ENCODE data around the gene DBN1.

The DBN1 gene

DNA sequence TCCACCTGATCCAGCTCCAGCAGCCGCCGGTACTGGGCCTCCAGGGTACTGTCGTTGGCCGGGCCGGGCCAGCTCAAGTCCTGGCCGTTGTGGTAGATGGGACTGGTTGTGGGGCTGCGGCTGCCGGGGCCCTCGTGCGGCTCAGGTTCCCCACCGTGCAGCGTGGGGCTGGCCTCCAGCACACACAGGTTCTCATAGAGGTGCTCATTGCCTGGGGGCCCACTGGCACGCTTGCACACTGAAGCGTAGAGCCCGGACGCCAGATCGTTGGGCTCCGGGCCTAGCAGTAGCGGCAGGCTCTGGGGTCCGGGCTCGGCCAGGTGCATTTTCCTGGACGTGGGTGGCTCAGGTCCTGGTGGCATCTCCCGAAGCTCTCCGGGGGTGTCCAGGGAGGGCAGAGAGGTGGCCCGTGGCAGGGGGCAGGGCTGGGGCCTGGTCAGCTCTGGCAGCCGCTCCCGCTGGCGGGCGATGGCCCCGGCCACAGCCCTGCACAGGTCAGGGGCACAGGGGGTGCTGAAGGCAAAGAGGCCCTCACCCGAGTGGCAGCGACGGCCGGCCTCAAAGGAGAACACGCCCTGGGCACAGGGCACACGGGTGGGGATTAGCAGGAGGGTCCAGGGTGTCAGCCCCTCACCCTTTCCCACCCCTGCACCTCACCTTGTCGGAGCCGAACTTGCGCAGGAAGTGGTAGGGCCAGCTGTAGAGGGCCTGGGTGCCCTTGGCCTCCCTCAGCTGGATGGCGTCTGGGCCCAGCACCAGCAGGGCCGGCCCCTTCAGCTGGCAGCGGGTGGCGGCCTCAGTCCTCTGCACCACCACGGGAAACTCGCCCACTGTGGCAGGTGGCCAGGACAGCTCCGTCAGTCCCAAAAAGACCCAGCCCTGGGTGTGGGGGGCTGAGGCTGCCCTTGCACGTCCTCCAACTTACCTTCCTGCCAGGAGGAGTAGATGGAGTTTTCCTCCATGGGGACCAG lies 30.9 kb upstream of the DBN1 start:
- DNase-seq: no peak

DNA sequence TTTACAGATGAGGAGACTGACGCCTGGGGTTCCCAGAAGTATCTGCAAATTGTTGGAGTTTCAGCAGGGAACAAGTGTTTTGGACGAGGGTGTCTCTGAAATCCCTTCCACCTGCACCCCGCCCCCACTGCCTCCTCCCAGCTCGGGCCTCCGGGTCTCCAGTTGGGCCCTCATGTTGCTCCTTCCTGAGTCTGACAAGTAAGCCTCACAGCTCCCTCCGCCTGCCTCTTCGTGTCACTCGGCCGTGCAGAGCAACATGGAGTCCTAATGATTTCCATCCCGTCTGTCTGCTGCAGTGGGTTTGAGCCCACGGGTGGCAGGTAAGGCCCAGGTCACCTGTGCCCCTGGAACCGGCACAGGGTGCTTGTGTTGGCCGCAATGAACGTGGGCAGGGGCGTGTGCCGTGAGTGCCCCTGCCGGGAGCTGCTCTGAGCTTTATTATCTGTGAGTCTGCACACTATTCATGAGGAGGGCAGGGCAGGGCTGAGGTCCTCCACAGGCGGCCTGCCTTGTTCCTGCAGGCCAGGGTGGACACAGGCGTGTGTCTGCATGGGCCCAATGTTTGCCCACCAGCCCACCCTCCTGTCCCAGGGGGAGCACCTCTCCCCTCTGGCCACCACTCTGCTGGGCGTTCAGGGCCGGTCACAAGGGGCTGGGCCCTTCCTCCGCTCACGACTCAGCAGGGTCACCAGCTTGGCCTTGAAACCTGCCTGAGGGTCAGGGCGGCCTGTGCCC lies 30.1 kb upstream of the DBN1 start:
- no peak for DNase-seq

DNA sequence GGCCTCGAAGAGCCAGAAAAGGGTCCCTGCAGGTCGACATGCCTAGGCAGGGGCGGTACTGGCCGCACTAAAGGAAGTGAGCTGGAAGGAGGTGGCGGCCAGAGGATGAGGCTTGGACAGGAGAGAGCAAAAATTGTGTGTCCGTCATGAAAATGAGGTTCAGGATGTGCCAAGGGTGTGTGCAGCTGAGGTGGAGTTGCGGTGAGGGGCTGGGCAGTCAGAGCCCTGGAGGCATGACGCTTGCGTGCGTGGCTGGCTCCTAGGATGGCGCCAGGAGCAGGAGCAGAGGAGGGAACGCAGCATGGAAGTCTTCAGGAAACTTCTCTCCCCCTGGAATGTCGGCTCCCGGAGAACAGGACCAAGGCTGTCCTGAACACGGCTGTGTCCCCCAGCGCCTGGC lies 29.5 kb upstream of the DBN1 start:
- no peak for DNase-seq

DNA sequence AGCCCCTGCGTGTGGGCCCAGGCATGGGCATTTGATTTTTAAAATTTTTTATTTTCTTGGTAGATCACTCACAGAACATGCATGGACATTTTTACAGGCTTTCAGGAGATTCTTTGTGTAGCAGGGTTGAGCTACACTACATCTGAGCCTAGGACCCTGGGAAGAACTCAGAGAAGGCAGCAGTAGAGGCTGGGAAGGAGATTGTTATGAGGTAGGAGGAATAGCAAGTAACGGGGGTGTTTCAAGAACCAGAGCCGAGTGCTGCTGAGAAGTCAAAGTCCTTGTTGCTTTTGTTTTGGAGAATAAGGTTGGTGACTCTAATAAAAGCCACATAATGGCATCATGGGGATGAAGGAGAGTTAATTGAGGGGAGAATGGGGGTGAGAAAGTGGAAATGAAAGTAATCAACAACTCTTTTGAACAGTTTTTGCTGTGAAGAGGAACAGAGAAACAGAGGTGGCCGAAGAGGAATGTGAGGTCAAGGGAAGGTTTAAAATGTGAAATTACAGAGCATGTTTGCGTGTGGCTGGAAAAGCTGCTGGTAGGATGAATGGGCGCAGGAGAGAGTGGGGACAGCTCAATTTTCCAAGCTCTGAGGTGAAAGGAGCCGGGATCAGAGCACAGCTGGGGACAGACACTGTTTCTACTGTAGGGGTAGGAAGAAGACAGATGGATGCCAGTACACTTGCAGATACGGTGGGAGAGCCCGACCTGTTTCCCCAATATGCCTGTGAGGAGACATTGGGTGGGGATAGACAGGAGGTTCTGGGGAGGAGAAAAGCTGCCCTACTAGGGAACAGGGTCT lies 28.6 kb upstream of the DBN1 start:
- DNase-seq: no peak

DNA sequence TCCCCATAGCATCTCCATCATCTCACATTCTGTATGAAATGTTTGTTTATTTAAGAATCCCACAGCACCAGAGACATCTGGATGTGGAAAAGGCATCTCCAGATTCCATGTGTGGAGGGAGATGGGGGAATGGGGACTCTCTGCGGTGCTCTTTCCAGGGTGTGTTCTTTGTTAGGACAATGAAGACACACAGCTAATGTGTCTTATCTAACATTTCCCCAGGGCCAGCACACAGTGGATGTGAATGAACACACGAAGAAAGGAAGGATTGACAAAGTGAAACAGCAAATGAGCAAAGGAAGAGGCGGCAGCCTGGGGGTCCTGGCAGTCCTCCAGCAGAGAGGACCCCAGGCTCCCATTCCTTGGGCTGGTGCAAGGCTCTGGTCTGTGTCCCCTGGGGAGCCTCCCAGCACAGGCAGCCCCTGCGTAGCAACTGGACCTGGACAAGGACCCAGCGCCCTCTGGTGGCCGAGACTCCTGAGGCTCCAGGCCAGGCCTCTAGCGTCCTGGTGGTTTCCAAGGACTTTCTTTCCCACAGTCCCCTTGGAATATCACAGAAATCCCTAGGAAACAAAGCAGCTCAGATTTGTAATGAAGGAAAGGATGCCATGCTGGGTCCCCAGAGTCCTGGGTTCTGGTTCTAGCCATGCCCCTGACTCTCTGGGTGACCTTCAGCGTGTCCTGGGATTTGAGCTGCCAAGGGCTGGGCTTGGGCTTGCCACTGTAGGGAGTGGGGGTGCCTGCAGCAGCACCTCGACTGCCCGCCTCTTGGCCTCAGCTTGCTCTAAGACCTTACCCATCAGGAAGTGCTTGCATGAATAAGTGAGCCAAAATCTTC lies 27.5 kb upstream of the DBN1 start:
- peak; percentile 64 for DNase-seq

DNA sequence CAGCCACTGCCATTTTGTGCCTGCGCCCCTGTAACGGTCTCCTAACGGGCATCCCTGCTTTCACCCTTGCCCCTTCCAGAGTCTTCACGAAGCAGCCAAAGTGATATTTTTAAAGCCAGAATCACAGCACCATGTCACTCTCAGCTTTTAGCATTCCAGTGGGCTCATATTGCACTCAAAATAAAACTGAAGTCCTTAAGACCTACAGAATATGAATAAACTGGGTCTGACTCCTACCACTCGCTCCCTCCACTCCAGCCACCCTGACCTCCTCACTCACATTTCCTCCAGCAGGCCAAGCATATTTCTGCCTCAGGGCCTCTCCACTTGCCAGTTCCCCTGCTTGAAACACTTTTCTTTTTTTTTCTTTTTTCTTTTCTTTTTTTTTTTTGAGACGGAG lies 26.4 kb upstream of the DBN1 start:
- DNase-seq: no peak

DNA sequence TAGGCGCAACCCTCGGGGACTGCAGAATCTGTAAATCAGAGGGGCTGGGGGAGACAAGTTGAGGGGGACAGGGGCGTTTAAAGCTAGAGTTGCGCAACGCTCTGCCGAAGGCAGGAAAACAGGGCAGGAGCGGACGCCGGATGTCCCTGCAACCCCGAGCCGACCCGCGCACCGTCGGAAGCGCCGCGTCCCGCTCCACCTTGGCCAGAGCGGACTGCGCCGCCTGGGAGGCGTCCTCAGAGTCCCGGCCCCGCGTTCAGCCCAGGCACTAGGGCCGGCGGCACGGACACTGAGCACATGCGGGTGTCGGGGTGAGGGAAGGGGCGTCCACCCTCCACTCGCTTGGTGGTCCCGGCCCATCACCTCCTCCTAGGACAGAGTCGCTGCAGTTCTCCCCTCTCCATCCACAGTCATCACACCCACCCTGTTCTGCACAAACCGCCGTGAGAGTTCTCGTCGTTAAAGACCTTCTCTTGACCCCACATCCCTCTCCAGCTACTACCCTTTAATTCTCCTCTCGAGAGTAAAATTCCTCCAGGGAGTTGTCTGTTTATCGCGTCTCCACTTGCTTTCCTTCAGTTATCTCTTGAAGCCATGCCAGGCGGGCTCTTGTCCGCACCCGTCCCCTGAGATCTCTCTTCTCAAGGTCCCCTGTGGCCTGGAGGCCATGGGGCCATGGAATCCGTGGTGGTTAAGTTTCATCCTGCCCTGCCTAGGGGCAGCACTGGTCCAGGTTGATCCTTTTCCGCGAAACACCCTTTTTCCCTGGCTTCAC lies 24.8 kb upstream of the DBN1 start:
- no peak for DNase-seq

DNA sequence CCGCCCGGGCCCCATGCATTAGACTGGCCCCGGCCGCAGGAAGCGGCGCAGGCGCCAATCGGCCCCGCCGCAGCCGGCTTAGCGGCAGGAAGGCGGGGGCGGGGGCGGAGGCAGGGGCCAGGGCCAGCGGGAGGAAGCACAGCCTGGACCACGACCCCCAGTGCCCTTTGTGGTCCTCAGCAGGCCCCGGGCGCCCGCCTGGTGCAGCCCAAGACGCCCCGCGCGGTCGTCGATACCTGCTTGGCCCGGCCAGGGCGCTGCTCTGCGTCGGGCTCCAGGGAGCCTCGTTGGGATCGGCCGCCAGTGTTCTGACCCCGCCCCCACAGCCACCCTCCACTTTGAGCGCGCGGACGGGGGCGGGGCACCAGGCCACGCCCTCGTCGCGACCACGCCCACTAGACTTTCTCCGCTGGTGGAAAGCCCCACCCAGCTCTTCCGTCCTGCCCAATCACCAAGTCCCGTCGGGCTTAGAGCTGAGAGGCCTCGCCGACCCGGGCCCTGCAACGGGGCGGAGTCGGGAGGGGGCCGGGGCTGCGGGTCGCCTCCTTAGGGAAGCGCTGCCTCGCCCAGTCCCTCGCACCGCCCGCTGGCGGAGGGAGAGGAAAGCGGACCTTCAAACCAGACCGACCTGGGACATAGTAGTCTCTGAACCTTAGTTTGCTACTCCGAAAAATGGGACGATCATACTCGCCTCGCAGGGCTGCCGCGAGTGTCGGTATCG lies 24.0 kb upstream of the DBN1 start, which contains the start of gene PDLIM7:
Gene PDLIM7, minus strand, starts transcription at position 313 of the 721 bp plus-strand sequence. CDS start 1,092 bp downstream, outside the sequence.
- DNase-seq: peak; percentile 88

DNA sequence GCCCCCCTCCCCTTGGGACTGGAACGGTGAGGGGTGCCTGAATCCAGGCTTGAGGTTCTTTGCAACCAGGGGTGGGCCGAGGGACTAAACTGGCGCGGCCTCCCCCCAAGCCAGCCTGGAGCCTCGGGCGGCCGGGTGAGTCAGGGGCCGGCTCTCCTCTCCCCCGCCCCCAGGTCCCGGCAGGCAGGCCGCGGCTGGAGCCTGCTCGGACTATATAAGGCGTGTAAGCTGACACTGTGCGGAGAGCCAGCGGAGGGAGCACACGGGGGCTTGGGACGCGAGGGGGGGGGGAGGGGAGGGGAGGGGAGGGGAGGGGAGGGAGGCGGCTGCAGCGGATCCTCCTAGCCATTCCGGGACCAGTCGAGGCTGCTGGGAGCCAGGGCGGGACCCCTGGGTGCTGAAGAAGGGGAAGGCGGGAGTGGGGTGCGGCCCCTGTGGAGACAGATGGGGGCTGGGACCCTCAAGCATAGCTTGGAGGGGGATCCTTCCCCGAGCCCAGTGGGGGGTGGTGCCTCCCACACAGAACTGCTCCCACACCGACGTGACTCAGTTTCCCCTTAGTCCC lies 23.4 kb upstream of the DBN1 start:
- DNase-seq: peak; percentile 9

DNA sequence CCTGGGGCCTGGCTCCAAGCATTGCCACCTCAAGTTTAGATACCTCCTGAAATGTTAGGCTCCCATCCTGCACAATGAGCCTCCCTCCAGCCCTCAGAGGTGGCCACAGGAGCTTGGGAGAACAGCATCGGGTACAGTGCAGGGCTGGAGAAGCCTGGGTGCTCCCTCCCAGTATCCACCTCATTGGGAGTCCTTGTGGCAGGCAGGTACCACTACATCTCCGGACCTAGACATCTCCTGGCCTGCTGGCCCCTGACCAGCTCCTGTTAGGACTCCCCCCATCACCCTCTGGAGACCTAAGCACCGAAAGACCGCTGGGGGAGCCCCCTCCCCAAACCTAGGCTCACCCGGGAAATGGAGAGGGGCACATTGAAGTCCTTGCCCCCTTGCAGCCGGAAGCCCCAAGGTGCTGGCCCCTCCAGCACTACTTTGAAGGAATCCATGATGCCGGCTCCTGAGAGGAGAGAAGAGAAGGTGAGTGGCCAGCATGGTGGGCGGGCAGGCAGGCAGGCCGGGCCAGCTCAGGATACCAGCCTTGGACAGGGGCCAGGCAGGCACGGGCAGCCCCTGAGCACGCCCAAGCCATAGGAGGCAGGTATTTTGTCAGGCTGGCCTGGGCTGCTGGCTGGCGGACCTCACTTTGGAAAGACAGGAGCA lies 22.8 kb upstream of the DBN1 start:
- DNase-seq: no peak

DNA sequence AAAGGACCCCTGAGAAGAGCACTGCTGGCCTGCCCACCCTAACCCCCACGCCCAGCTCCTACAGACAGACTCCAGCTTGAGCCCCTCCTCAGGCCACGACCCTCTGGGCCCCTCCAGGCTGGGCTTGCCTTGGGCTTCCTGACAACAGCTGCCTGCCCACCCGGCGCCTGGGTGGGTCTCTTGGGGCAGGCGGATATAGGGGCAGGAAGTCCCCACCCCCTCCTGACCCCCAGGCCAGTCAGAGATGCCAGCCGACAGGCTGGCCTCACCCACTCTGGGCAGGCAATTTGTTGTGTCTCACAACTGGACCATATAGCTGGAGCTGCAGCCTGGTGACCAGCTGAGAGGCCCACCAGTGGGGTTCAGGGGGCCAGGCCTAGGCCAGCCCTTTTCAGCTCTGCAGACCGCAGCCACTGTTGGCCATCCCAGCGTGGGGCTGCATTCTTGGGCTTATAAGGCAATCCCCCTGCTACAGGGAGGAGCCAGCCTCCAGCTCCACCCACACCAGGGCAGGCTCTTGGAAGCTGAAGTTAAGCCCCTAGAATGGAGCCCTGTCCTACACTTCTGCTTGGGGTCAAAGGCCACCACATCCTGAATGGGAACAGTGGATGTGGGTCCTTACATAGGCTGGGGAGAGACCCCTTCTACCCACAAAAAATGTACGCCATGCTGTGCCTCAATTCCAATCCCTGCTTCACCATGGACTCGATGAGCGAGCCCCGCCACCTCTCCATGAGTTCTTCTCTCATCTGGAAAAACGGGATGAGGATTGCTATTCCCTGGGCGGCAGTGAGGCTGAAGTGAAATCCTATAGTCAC lies 22.0 kb upstream of the DBN1 start:
- no peak for DNase-seq

DNA sequence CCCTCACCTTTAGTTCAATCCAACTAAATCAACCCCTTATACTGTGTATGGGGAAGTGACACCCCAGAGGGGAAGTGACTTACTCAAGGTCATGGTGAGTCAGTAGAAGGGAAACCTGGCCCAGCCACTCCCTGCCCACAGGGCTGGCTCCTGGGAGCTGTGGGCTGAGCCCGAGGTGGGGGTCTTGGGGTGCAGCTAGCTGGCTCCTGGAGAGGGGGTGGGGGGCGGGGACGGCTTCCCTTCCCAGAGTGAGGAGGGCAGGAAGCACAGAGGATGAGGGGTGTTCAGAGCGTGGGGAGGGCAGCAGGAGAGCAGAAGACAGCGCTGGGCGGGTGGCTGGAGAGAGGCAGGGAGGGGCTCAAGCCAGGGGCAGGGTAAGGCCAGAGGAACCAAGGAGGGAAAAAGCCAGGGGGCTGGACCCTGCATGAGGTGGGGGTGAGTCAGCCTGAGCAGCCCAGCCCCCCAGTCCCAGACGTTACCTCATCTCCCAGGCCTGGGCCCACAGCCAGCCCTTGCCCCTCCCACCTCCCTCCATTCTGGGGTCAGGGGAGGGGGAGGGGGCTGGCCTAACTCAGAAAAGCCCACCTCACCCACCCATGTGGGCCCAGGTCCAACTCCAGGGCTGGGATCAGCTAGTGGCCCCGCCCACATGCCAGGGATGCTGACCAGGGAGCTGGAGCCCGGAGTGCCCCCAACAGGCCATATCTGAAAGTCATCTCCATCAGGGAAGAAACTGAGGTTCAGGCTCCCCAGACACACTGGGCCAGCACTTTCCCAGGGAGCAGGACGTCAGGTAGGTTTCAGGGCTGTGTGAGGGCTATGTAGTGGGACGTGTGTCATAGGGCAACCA lies 21.1 kb upstream of the DBN1 start:
- DNase-seq: no peak

DNA sequence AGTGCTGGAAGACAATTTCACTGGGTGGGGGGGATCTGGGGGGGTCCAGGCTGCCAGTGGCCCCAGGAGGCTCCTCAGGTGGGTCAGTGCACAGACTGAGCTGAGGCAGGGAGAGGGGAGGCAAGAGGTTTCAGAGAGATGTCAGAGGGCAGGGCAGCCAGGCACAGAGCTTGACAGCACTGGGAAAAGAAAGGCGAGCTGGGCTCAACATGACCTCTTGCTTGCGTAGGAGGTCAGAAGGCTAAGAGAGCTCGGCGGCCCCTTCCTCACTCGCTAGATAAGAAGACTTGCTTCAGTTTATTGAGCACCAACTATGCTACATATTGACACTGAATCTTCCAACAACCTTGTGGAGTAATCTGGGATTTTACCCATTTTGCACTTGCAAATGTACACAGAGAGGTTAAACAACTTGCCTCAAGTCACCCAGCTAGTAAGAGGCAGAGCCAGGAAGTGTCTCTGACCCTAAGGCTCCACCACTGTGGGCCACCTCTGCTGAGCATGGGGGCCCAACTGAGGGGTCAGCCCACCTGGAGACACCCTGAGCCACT lies 20.4 kb upstream of the DBN1 start:
- DNase-seq: no peak

DNA sequence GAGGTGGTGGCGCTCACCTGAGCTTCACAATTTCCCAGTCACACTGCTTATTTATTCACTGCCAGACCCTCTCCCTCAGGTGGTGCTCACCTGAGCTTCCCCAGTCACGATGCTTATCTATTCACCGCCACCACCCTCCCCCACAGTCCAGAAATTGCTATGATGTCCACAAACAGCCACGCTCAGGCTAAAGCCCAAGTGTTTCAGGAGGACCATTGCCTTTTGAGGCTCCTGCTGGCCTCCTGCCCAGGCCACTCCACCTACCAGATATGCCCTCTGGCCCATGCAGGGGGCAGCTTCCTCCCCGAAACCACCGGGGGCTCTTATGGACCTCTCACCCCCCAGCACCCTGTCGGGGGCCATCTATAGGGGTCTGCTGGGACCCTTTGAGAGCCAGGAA lies 19.4 kb upstream of the DBN1 start:
- DNase-seq: no peak

DNA sequence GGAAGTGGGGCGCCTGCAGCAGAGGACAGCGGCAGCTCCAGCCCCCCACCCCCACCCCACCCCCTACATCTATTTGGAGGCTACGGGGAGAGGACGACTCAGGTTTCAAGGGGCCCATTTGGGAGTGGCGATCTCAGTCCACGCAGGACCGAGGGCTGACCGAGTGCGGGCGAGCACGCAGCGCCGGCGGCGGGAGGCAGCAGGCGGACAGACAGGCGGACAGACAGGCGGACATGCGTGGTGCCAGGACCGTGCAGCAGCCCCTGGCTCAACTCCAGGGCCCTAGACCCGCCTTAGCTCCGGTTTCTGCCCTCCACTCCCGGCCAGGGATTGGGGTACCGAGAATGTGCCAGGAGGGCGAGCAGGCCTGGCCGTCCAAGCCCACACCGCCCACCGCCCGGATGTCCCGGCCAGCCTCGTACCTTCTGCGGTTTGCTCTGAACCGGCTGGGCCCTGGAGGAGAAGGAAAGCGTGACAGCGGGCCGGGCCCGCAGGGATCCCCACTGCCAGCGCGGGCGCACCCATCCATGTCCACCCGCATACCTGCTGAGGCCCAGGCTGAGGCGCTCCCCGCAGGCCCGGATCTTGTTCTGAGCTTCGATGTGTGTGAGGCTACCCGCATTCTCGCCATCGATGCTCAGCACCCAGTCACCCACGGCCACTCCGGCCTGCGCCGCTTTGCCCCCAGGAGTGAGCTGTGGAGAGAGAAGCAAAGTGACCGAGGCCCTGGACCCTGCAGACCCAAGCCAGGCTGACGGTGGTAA lies 18.7 kb upstream of the DBN1 start:
- no peak for DNase-seq

DNA sequence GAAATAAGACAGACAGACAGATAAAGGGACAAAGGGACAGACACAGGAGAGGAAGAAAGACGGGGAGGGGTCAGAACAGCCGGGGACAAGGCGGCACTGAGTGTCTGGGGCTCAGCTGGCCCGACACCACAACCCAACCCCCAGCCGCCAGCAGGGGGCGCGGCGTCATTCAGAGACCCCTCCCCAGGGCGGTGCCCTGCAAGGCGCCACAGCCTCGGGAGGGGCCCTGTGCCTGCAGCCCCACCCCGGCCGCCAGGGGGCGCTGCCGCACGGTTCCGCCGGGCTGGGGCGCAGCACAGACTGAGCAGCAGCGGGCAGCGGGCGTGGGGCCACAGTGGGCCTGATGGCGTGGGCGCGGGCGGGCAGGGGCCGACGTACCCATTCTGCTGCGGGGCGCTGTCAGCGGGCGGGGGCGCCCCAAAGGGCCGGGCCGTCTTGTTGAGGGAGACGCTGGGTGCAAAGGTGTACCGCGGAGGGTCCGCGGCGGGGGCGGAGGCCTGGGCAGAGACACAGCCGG lies 18.1 kb upstream of the DBN1 start:
- no peak for DNase-seq

DNA sequence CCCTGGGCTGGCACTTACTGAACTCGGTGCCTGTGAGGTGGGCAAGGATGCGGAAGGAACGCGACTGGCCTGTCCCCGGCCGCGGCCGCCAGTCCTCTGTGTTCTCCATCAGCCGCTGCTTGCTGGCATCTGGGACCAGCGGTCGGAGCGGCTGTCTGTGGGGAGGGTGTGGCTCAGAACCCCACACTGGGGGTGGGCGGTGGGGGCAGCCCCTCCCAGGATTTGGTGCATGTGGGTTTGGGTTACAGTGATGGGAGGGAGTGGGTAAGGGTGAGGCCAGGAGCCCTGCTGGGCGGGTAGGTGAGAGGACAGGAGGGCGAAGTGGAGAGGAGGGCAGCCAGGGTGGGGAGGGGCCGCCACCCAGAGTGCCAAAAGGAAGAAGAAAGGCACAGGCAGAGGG lies 17.6 kb upstream of the DBN1 start:
- no peak for DNase-seq
